Mesenchymal stem cell (in vitro differentiated cells and primary cell): ENCODE results near the gene UPB1.
A peak's percentile ranks its signal among the peaks of the same experiment; 100 is the strongest.

ENCODE experiments used
- DNase-seq: peaks from one replicate; pipeline ENCODE4 v3.0.0-alpha.2; 2013
- H2AFZ ChIP-seq: one replicate; pipeline ENCODE4 v1.6.1; 2013; ENCODE audit warnings: low read depth, mild to moderate bottlenecking, control low read depth, inconsistent platforms, low read length, moderate library complexity
- H2AK5ac ChIP-seq: 2 replicates; pipeline ENCODE4 v1.6.1; 2013; ENCODE audit warnings: low read length, moderate library complexity, mild to moderate bottlenecking, inconsistent platforms; ENCODE audit not compliant: severe bottlenecking
- H2BK120ac ChIP-seq: one replicate; pipeline ENCODE4 v1.6.1; 2013; ENCODE audit warnings: low read depth, mild to moderate bottlenecking, inconsistent platforms, low read length, moderate library complexity
- H2BK12ac ChIP-seq, 2 experiments: one replicate each; pipeline ENCODE4 v1.6.1; 2013; ENCODE audit warnings: inconsistent platforms in 2 of 2, low read length in 2 of 2, mild to moderate bottlenecking in 2 of 2, moderate library complexity in 2 of 2, control low read depth in 1 of 2
- H2BK15ac ChIP-seq: one replicate; pipeline ENCODE4 v1.6.1; 2013; ENCODE audit warnings: mild to moderate bottlenecking, low read depth, inconsistent platforms; ENCODE audit not compliant: poor library complexity, severe bottlenecking
- H2BK5ac ChIP-seq: 2 replicates; pipeline ENCODE4 v1.6.1; 2013; ENCODE audit warnings: low read depth, mild to moderate bottlenecking, low read length, control low read depth, inconsistent platforms; ENCODE audit not compliant: poor library complexity, severe bottlenecking
- H3K14ac ChIP-seq, 2 experiments: one replicate each; pipeline ENCODE4 v1.6.1; 2013; ENCODE audit warnings: inconsistent platforms in 2 of 2, low read length in 2 of 2, control low read depth in 1 of 2, mild to moderate bottlenecking in 1 of 2, moderate library complexity in 1 of 2
- H3K18ac ChIP-seq, 2 experiments: one replicate each; pipeline ENCODE4 v1.6.1; 2013; ENCODE audit warnings: inconsistent platforms in 2 of 2, low read length in 2 of 2, control low read depth in 1 of 2, low read depth in 1 of 2, mild to moderate bottlenecking in 1 of 2
- H3K23ac ChIP-seq, 2 experiments: one replicate each; pipeline ENCODE4 v1.6.1; 2013; ENCODE audit warnings: inconsistent platforms in 2 of 2, low read length in 2 of 2, mild to moderate bottlenecking in 2 of 2, moderate library complexity in 2 of 2, control low read depth in 1 of 2
- H3K27ac ChIP-seq: 2 replicates; pipeline ENCODE4 v1.5.1; 2013; ENCODE audit warnings: mild to moderate bottlenecking, moderate library complexity, low read length, control low read depth, inconsistent platforms; ENCODE audit not compliant: poor library complexity, severe bottlenecking
- H3K27me3 ChIP-seq, 2 experiments: 2 replicates each; pipeline versions ENCODE4 v1.6.1 to v1.7.0; 2013; ENCODE audit warnings: low read length in 2 of 2, mild to moderate bottlenecking in 2 of 2, moderate library complexity in 2 of 2, control low read depth in 1 of 2, inconsistent platforms in 1 of 2; ENCODE audit not compliant: control insufficient read depth in 1 of 2, insufficient read depth in 1 of 2
- H3K36me3 ChIP-seq, 2 experiments: 2 replicates each; pipeline versions ENCODE4 v1.6.1 to v1.7.0; 2013; ENCODE audit warnings: low read length in 2 of 2, control low read depth in 1 of 2, inconsistent platforms in 1 of 2, low read depth in 1 of 2, mild to moderate bottlenecking in 1 of 2; ENCODE audit not compliant: insufficient read depth in 2 of 2, control insufficient read depth in 1 of 2
- H3K4ac ChIP-seq, 2 experiments: one replicate each; pipeline ENCODE4 v1.6.1; 2013; ENCODE audit warnings: inconsistent platforms in 2 of 2, low read length in 2 of 2, mild to moderate bottlenecking in 2 of 2, moderate library complexity in 2 of 2, control low read depth in 1 of 2, low read depth in 1 of 2
- H3K4me1 ChIP-seq: 2 replicates; pipeline ENCODE4 v1.6.1; 2013; ENCODE audit warnings: low read depth, low read length, control low read depth; ENCODE audit not compliant: control insufficient read depth, insufficient read depth
- H3K4me2 ChIP-seq: 2 replicates; pipeline ENCODE4 v1.6.1; 2013; ENCODE audit warnings: low read length, mild to moderate bottlenecking, inconsistent platforms; ENCODE audit not compliant: poor library complexity, severe bottlenecking
- H3K4me3 ChIP-seq, 2 experiments: 2 replicates each; pipeline versions ENCODE4 v1.5.1 to v1.7.0; 2013; ENCODE audit warnings: low read length in 2 of 2, mild to moderate bottlenecking in 2 of 2, control low read depth in 1 of 2, low read depth in 1 of 2; ENCODE audit not compliant: insufficient read depth in 1 of 2
- H3K79me1 ChIP-seq: replicated peaks from 2 replicates; pipeline ENCODE4 v1.6.1; 2013; ENCODE audit warnings: mild to moderate bottlenecking, control low read depth, low read length, inconsistent platforms; ENCODE audit not compliant: poor library complexity, severe bottlenecking
- H3K9ac ChIP-seq: 2 replicates; pipeline ENCODE4 v1.7.0; 2013; ENCODE audit warnings: mild to moderate bottlenecking, low read length, moderate library complexity
- H3K9me3 ChIP-seq: 2 replicates; pipeline ENCODE4 v1.7.0; 2013; ENCODE audit warnings: mild to moderate bottlenecking, low read length; ENCODE audit not compliant: control insufficient read depth
- H4K8ac ChIP-seq: one replicate; pipeline ENCODE4 v1.6.1; 2013; ENCODE audit warnings: inconsistent platforms, mild to moderate bottlenecking, low read length, moderate library complexity
- H4K91ac ChIP-seq: one replicate; pipeline ENCODE4 v1.6.1; 2013; ENCODE audit warnings: mild to moderate bottlenecking, low read length, inconsistent platforms
- WGBS: methylation state at CpG from one replicate; pipeline ENCODE4 v1.1.7; 2013; ENCODE audit warnings: mixed read lengths; 5-methylcytosine and 5-hydroxymethylcytosine counted together

UPB1 gene

GRCh38 chr22:24523873-24524272 lies 28.7 kb downstream of the UPB1 start:
- Histone ChIP-seq H3K4me3 (no peak overlapping the region), H3K27me3 (no peaks in the 10 kb centered on the region), H2AFZ (no peak overlapping the region), H3K18ac (peak overlapping the region in 1 of 2 experiments; percentile 28), H2AK5ac (no peak overlapping the region), H3K23ac (no peak overlapping the region), H3K9ac (peak overlapping the region; percentile 1), H4K8ac (no peak overlapping the region), H3K4me2 (no peak overlapping the region), H2BK5ac (no peak overlapping the region), H3K36me3 (no peaks in the 10 kb centered on the region), H3K4ac (no peak overlapping the region), H2BK15ac (no peak overlapping the region), H3K79me1 (no peaks in the 10 kb centered on the region), H3K14ac (no peak overlapping the region), H2BK120ac (no peak overlapping the region), H2BK12ac (no peak overlapping the region), H3K9me3 (no peaks in the 10 kb centered on the region), H3K27ac (no peak overlapping the region), H3K4me1 (peaks cover 8% of the 10 kb centered on the region), H4K91ac (peak overlapping the region; percentile 2)
- WGBS: 54% methylated on average over 2 of the region's 2 CpGs
- peak; percentile 64 for DNase-seq

DNA sequence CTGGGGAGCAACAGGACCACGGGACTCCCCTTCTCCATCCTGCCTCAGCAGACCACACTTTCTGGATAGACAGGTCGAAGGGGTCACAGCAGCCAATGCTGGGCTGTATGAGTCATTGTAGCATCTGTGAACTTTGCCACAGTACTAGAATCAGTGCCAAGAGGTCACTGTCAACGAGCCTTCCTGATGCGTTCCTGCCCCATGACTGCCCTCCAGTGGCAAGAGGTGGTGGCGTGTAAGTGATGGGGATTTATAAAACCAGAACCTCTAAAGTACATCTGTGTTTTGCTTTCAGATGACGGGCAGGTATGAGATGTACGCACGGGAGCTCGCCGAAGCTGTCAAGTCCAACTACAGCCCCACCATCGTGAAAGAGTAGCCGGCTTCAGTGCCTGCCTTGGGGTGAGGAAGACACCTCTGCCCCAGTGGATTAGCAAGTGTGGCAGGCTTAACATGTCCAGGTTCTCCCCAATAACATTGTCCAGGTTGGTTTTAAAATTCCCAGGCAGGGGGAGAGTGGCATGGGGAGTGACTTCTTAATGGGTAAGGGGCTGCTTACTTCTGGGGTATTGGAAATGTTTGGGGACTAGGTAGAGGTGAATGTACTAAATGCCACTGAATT lies 30.4 kb downstream of the UPB1 start:
- H3K9me3 ChIP-seq: no peaks in the 10 kb centered on the region
- H3K4me1 ChIP-seq: peaks cover 8% of the 10 kb centered on the region
- H4K8ac ChIP-seq: no peak overlapping the region
- H2AFZ ChIP-seq: no peak overlapping the region
- no peak overlapping the region for H3K4me2 ChIP-seq
- H3K4me3 ChIP-seq: no peak overlapping the region
- 3% methylated on average over 12 of the region's 12 CpGs for WGBS
- no peaks in the 10 kb centered on the region for H3K79me1 ChIP-seq
- H3K27me3 ChIP-seq: no peaks in the 10 kb centered on the region
- H2BK120ac ChIP-seq: no peak overlapping the region
- H2BK12ac ChIP-seq: no peak overlapping the region
- H3K27ac ChIP-seq: no peak overlapping the region
- no peak overlapping the region for H3K4ac ChIP-seq
- H3K9ac ChIP-seq: no peak overlapping the region
- H3K36me3 ChIP-seq: no peaks in the 10 kb centered on the region
- no peak overlapping the region for H3K23ac ChIP-seq
- no peak overlapping the region for H4K91ac ChIP-seq
- DNase-seq: peak; percentile 70
- no peak overlapping the region for H3K14ac ChIP-seq
- H2AK5ac ChIP-seq: no peak overlapping the region
- H2BK15ac ChIP-seq: no peak overlapping the region
- no peak overlapping the region for H3K18ac ChIP-seq
- H2BK5ac ChIP-seq: no peak overlapping the region

- no peak overlapping the region for H3K9ac ChIP-seq
- no peak overlapping the region for H2AFZ ChIP-seq
- H3K4me2 ChIP-seq: no peak overlapping the region
- H2BK12ac ChIP-seq: no peak overlapping the region
- no peak overlapping the region for H4K8ac ChIP-seq
- H3K9me3 ChIP-seq: no peaks in the 10 kb centered on the region
- no peak overlapping the region for H3K18ac ChIP-seq
- no peak overlapping the region for H2BK5ac ChIP-seq
- no peaks in the 10 kb centered on the region for H3K36me3 ChIP-seq
- no peak overlapping the region for H2BK15ac ChIP-seq
- H2AK5ac ChIP-seq: no peak overlapping the region
- no peaks in the 10 kb centered on the region for H3K27me3 ChIP-seq
- WGBS: 69% methylated on average over 1 of the region's 2 CpGs
- H2BK120ac ChIP-seq: no peak overlapping the region
- no peaks in the 10 kb centered on the region for H3K79me1 ChIP-seq
- no peak overlapping the region for H3K14ac ChIP-seq
- H3K23ac ChIP-seq: no peak overlapping the region
- no peak overlapping the region for H3K4me3 ChIP-seq
- no peak for DNase-seq
- no peak overlapping the region for H3K27ac ChIP-seq
- H3K4me1 ChIP-seq: peaks cover 8% of the 10 kb centered on the region
- no peak overlapping the region for H4K91ac ChIP-seq
- H3K4ac ChIP-seq: no peak overlapping the region
Observed at GRCh38 chr22:24526191-24526590, 31.1 kb downstream of the UPB1 start.

- no peak overlapping the region for H2BK12ac ChIP-seq
- no peak overlapping the region for H3K18ac ChIP-seq
- no peak overlapping the region for H2BK15ac ChIP-seq
- no peak overlapping the region for H3K4ac ChIP-seq
- no peak overlapping the region for H3K4me2 ChIP-seq
- H2AK5ac ChIP-seq: no peak overlapping the region
- H3K9me3 ChIP-seq: no peaks in the 10 kb centered on the region
- WGBS: no CpG with 5 or more reads among the region's 2 CpGs
- H3K27ac ChIP-seq: no peak overlapping the region
- no peak overlapping the region for H3K9ac ChIP-seq
- no peaks in the 10 kb centered on the region for H3K36me3 ChIP-seq
- H3K4me3 ChIP-seq: no peak overlapping the region
- H3K23ac ChIP-seq: no peak overlapping the region
- H2AFZ ChIP-seq: no peak overlapping the region
- no peak for DNase-seq
- no peak overlapping the region for H2BK120ac ChIP-seq
- peaks cover 0 to 5% of the 10 kb centered on the region in 2 experiments for H3K27me3 ChIP-seq
- H4K8ac ChIP-seq: no peak overlapping the region
- H2BK5ac ChIP-seq: no peak overlapping the region
- peak overlapping the region in 1 of 2 experiments; percentile 15 for H3K14ac ChIP-seq
- H3K4me1 ChIP-seq: peaks cover 2% of the 10 kb centered on the region
- no peak overlapping the region for H4K91ac ChIP-seq
- no peaks in the 10 kb centered on the region for H3K79me1 ChIP-seq
Observed at GRCh38 chr22:24529898-24530297, 34.8 kb downstream of the UPB1 start.
